HCT116 (cell line): ENCODE data around the gene IGLL1. TPM values are rescaled to one million over a fixed set of nuclear protein-coding genes. Genes with fewer than 3 reads are reported as not detected.
"Not testable (repeated sequence)": the region's sequence is repeated elsewhere in the genome, so short reads cannot be mapped to it uniquely, and the experiment has no call there.

Experiments used
- ATAC-seq: fragments of 200-7000 bp; cut with Tn5 transposase; 2 replicates; pipeline ENCODE4 v1.9.1; 2020; ENCODE audit warnings: mild to moderate bottlenecking, moderate library complexity
- BruUV-seq: library from RNA; stranded (reverse); fragments of 400-500 nt; replicated peaks from 2 replicates; lab custom pipeline; 2021; lab: Mats Ljungman, UMichigan
- CTCF ChIA-PET: fragments of 300-600 bp; sonication (Branson Sonifier 250); formaldehyde crosslinking; loops from one replicate; lab custom pipeline; 2021; ENCODE audit warnings: antibody characterized with exemption; lab: Charles Lee
- POLR2A ChIA-PET: fragments of 300-600, 350-600 bp; sonication (Branson Sonifier 250); formaldehyde crosslinking; loops from one replicate; lab custom pipeline; 2021; ENCODE audit warnings: antibody characterized with exemption; lab: Charles Lee
- RAD21 ChIA-PET, 2 experiments: fragments of 300-600 bp; sonication (Branson Sonifier 250); formaldehyde crosslinking; loops; one replicate each; lab custom pipeline; 2023; ENCODE audit warnings: low total read pairs in 2 of 2; ENCODE audit not compliant: uncharacterized antibody in 2 of 2, unreplicated experiment in 2 of 2, low non-redundant PET in 1 of 2; lab: Charles Lee
- DNase-seq: peaks from one replicate; pipeline ENCODE4 v3.0.0-alpha.2; 2010; ENCODE audit warnings: low read depth, low spot score
- H2AFZ ChIP-seq: fragments of 200-600 bp; shearing (Covaris generic), sonication (generic); 2 replicates; pipeline ENCODE4 v1.6.1; 2017; ENCODE audit warnings: low read depth, mixed run types, mixed read lengths, antibody characterized with exemption, low read length; ENCODE audit not compliant: poor library complexity, severe bottlenecking
- H3K27ac ChIP-seq: 2 replicates; pipeline ENCODE4 v1.5.1; 2012; ENCODE audit warnings: low read depth, low read length
- H3K27me3 ChIP-seq: fragments of 200-600 bp; sonication (generic); 2 replicates; pipeline ENCODE4 v1.6.1; 2016; ENCODE audit warnings: mixed run types, low read length, mixed read lengths; ENCODE audit not compliant: insufficient read depth
- H3K36me3 ChIP-seq, 2 experiments: fragments of 200-500 bp in 1 of 2; fragments of 200-600 bp in 1 of 2; sonication (Bioruptor generic) in 1 of 2; sonication (generic) in 1 of 2; 2 replicates each; pipeline versions ENCODE4 v1.5.1 to v1.6.1; 2014 to 2016; ENCODE audit warnings: low read length in 2 of 2, inconsistent platforms in 1 of 2, mixed read lengths in 1 of 2, mixed run types in 1 of 2; ENCODE audit not compliant: insufficient read depth in 2 of 2, control insufficient read depth in 1 of 2
- H3K4me1 ChIP-seq, 2 experiments: fragments of 200-600 bp in 1 of 2; sonication (generic) in 1 of 2; 2 replicates each; pipeline versions ENCODE4 v1.5.1 to v1.6.1; 2012 to 2017; ENCODE audit warnings: low read length in 2 of 2, inconsistent platforms in 1 of 2, mild to moderate bottlenecking in 1 of 2, mixed read lengths in 1 of 2, mixed run types in 1 of 2, moderate library complexity in 1 of 2; ENCODE audit not compliant: insufficient read depth in 2 of 2, control insufficient read depth in 1 of 2
- H3K4me2 ChIP-seq: fragments of 200-600 bp; sonication (generic); 2 replicates; pipeline ENCODE4 v1.6.1; 2017; ENCODE audit warnings: mixed run types, low read length, mixed read lengths
- H3K4me3 ChIP-seq, 2 experiments: fragments of 200-600 bp in 1 of 2; sonication (generic) in 1 of 2; replicated peaks in 1 of 2; 2 replicates each; pipeline ENCODE4 v1.5.1; 2011 to 2016; ENCODE audit warnings: low read length in 2 of 2, control low read depth in 1 of 2, low read depth in 1 of 2, mild to moderate bottlenecking in 1 of 2, mixed read lengths in 1 of 2, mixed run types in 1 of 2
- H3K79me2 ChIP-seq: fragments of 200-600 bp; sonication (generic); 2 replicates; pipeline ENCODE4 v1.6.1; 2017; ENCODE audit warnings: mild to moderate bottlenecking, mixed run types, low read length, moderate library complexity, mixed read lengths; ENCODE audit not compliant: insufficient read depth
- H3K9ac ChIP-seq: fragments of 200-600 bp; sonication (generic); 2 replicates; pipeline ENCODE4 v1.6.1; 2016; ENCODE audit warnings: low read length, mixed read lengths
- H3K9me2 ChIP-seq: fragments of 200-600 bp; sonication (generic), shearing (Covaris generic); 2 replicates; pipeline ENCODE4 v1.6.1; 2017; ENCODE audit warnings: mixed run types, mild to moderate bottlenecking, moderate library complexity; ENCODE audit not compliant: insufficient read depth
- H3K9me3 ChIP-seq, 2 experiments: fragments of 200-500 bp in 1 of 2; fragments of 200-600 bp in 1 of 2; sonication (Bioruptor generic) in 1 of 2; sonication (generic) in 1 of 2; 2 replicates each; pipeline ENCODE4 v1.6.1; 2014 to 2017; ENCODE audit warnings: low read length in 2 of 2, mixed read lengths in 2 of 2, inconsistent platforms in 1 of 2, low read depth in 1 of 2, mild to moderate bottlenecking in 1 of 2, mixed run types in 1 of 2, moderate library complexity in 1 of 2; ENCODE audit not compliant: control insufficient read depth in 1 of 2, insufficient read depth in 1 of 2
- H4K20me1 ChIP-seq: fragments of 200-600 bp; sonication (generic), shearing (Covaris generic); 2 replicates; pipeline ENCODE4 v1.6.1; 2017; ENCODE audit warnings: mixed run types, mild to moderate bottlenecking, moderate library complexity; ENCODE audit not compliant: insufficient read depth
- CBX3 ChIP-seq: IDR thresholded peaks from 2 replicates; pipeline ENCODE4 v1.6.1; 2012; ENCODE audit warnings: low read depth
- EZH2 ChIP-seq: fragments of 200-600 bp; sonication (generic); IDR thresholded peaks from 2 replicates; pipeline ENCODE4 v1.6.1; 2017; ENCODE audit warnings: antibody characterized with exemption, mixed run types
- RAD21 ChIP-seq: IDR thresholded peaks from 2 replicates; pipeline ENCODE4 v1.6.1; 2012; ENCODE audit warnings: low read depth, mild to moderate bottlenecking
- REST ChIP-seq: IDR thresholded peaks from 2 replicates; pipeline ENCODE4 v1.6.1; 2012; ENCODE audit warnings: low read depth
- SRF ChIP-seq: IDR thresholded peaks from 2 replicates; pipeline ENCODE4 v1.6.1; 2012; ENCODE audit warnings: low read depth
- TCF7L2 ChIP-seq: IDR thresholded peaks from 2 replicates; pipeline ENCODE4 v1.7.0; 2011; ENCODE audit warnings: borderline replicate concordance, inconsistent platforms; ENCODE audit not compliant: insufficient read depth, insufficient read length; ENCODE audit errors: extremely low read depth
- ZBTB33 ChIP-seq: IDR thresholded peaks from 2 replicates; pipeline ENCODE4 v1.6.1; 2011; ENCODE audit warnings: mild to moderate bottlenecking, low read length, moderate library complexity; ENCODE audit not compliant: insufficient replicate concordance; ENCODE audit errors: extremely low read depth
- intact Hi-C: fragments of 100-400 bp; cut with micrococcal nuclease; formaldehyde crosslinking; loops from 2 replicates; pipeline ENCODE4 v1.10.0; 2022
- total RNA-seq: library from RNA; stranded (reverse); gene quantifications from one replicate; pipeline ENCODE4 v1.2.1, GENCODE V29; 2021; ENCODE audit not compliant: unreplicated experiment

IGLL1 gene
- total RNA-seq, 1 experiment from 2014 or later: not detected

DNA sequence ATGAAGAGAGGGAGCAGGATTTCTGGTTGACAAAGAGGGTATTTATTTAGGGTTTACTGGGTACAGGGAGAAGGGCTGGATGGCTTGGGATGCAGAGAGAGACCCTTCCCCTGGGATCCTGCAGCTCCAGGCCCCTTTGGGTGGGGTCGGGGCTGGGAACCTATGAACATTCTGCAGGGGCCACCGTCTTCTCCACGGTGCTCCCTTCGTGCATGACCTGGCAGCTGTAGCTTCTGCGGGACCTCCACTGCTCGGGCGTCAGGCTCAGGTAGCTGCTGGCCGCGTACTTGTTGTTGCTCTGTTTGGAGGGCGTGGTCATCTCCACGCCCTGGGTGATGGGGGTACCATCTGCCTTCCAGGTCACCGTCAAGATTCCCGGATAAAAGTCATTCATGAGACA lies 7.0 kb downstream of the IGLL1 start:
- DNase-seq, H3K79me2 ChIP-seq, intact Hi-C loops, ATAC-seq, H2AFZ ChIP-seq, POLR2A ChIA-PET, H3K4me3 ChIP-seq, BruUV-seq, H3K27me3 ChIP-seq, H3K9me3 ChIP-seq, H3K27ac ChIP-seq, H3K9me2 ChIP-seq, CTCF ChIA-PET, H3K9ac ChIP-seq, RAD21 ChIA-PET, H3K36me3 ChIP-seq, H4K20me1 ChIP-seq, H3K4me2 ChIP-seq, H3K4me1 ChIP-seq: not testable (repeated sequence)

DNA sequence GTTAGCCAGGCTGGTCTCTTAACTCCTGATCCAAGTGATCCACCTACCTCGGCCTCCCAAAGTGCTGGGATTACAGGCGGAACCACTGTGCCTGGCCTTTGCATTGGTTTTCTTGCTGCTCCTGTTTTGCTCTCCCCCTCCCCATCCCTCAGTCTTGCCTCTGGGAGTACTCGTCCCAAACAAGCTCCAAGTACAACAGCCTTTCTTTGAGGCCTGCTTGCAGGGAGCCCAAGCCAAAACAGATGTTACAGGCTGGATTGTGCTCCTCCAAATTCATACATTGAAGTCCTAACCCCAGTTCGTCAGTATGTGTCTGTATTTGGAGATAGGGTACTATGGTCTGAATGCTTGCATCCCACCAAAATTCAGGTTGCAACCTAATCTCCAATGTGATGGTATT lies 8.6 kb downstream of the IGLL1 start:
- no peak overlapping the region for H2AFZ ChIP-seq
- no peaks in the 10 kb centered on the region for H4K20me1 ChIP-seq
- ChIA-PET CTCF (no interaction called here), POLR2A (no interaction called here), RAD21 (no interaction called here)
- no TSS peak for BruUV-seq
- no peaks in the 10 kb centered on the region for H3K36me3 ChIP-seq
- H3K9ac ChIP-seq: no peak overlapping the region
- no peaks in the 10 kb centered on the region for H3K9me3 ChIP-seq
- no peak for DNase-seq
- no peaks in the 10 kb centered on the region for H3K27me3 ChIP-seq
- no peaks in the 10 kb centered on the region for H3K4me1 ChIP-seq
- no peak for ATAC-seq
- TF ChIP-seq ZBTB33: no peak
- TF ChIP-seq EZH2: no peak
- TF ChIP-seq SRF: no peak
- TF ChIP-seq RAD21: no peak
- TF ChIP-seq REST: no peak
- TF ChIP-seq TCF7L2: no peak
- no peak for TF ChIP-seq CBX3
- H3K9me2 ChIP-seq: no peaks in the 10 kb centered on the region
- H3K79me2 ChIP-seq: no peaks in the 10 kb centered on the region
- no peak overlapping the region for H3K4me2 ChIP-seq
- H3K27ac ChIP-seq: no peak overlapping the region
- intact Hi-C loops: no loop called here
- no peak overlapping the region for H3K4me3 ChIP-seq
